IMR-90 (cell line): Measurements from ENCODE around the gene CYP11A1. TPM values are rescaled to one million over a fixed set of nuclear protein-coding genes. Genes with fewer than 3 reads are reported as not detected.

ENCODE experiments used
- ATAC-seq: fragments of 200-7000 bp; cut with Tn5 transposase; 2 replicates; pipeline ENCODE4 v1.9.1; 2020; ENCODE audit warnings: low read depth, mild to moderate bottlenecking, moderate library complexity
- BruUV-seq: library from RNA; stranded (reverse); fragments of 400-500 nt; replicated peaks from 2 replicates; lab custom pipeline; 2021; lab: Mats Ljungman, UMichigan
- CTCF ChIA-PET: fragments of 300-600 bp; formaldehyde crosslinking; extraction: SDS; loops from one replicate; lab custom pipeline; 2021; ENCODE audit warnings: antibody characterized with exemption; lab: Yijun Ruan, JAX
- POLR2A ChIA-PET: fragments of 300-600 bp; sonication (Branson Sonifier 250); formaldehyde crosslinking; loops from one replicate; lab custom pipeline; 2022; ENCODE audit warnings: antibody characterized with exemption; ENCODE audit not compliant: unreplicated experiment; lab: Charles Lee
- DNase-seq: peaks from one replicate; pipeline ENCODE4 v3.0.0; 2013
- H2AFZ ChIP-seq: replicated peaks from 2 replicates; pipeline ENCODE3; 2013; ENCODE audit warnings: low read length, mild to moderate bottlenecking; ENCODE audit not compliant: poor library complexity
- H2AK5ac ChIP-seq: 2 replicates; pipeline ENCODE4 v1.6.1; 2013; ENCODE audit warnings: low read depth, low read length, inconsistent platforms
- H2AK9ac ChIP-seq: replicated peaks from 2 replicates; pipeline ENCODE3; 2013; ENCODE audit warnings: mild to moderate bottlenecking, low read depth, low read length, moderate library complexity; ENCODE audit not compliant: poor library complexity
- H2BK120ac ChIP-seq: 2 replicates; pipeline ENCODE4 v1.6.1; 2013; ENCODE audit warnings: low read depth, low read length, inconsistent platforms
- H2BK15ac ChIP-seq: 3 replicates; pipeline ENCODE4 v1.6.1; 2013; ENCODE audit warnings: low read depth, low read length, inconsistent platforms
- H2BK20ac ChIP-seq: 2 replicates; pipeline ENCODE4 v1.6.1; 2013; ENCODE audit warnings: low read depth, mild to moderate bottlenecking, inconsistent platforms, low read length, moderate library complexity
- H2BK5ac ChIP-seq: 2 replicates; pipeline ENCODE4 v1.6.1; 2013; ENCODE audit warnings: mild to moderate bottlenecking, low read depth, low read length, inconsistent platforms; ENCODE audit not compliant: poor library complexity, severe bottlenecking
- H3K14ac ChIP-seq: replicated peaks from 2 replicates; pipeline ENCODE4 v1.6.1; 2013; ENCODE audit warnings: low read depth, low read length, inconsistent platforms
- H3K18ac ChIP-seq: 2 replicates; pipeline ENCODE4 v1.6.1; 2013; ENCODE audit warnings: low read depth, low read length, control low read depth
- H3K23ac ChIP-seq: 2 replicates; pipeline ENCODE4 v1.6.1; 2013; ENCODE audit warnings: low read depth, low read length, inconsistent platforms
- H3K27ac ChIP-seq: 2 replicates; pipeline ENCODE4 v1.5.1; 2013; ENCODE audit warnings: mild to moderate bottlenecking, control low read depth, low read length; ENCODE audit not compliant: insufficient read depth
- H3K27me3 ChIP-seq: 2 replicates; pipeline ENCODE4 v1.6.1; 2013; ENCODE audit warnings: low read length; ENCODE audit not compliant: control insufficient read depth, insufficient read depth
- H3K36me3 ChIP-seq: 2 replicates; pipeline ENCODE4 v1.6.1; 2013; ENCODE audit warnings: low read length, mixed read lengths; ENCODE audit not compliant: control insufficient read depth, insufficient read depth
- H3K4ac ChIP-seq: 2 replicates; pipeline ENCODE4 v1.6.1; 2013; ENCODE audit warnings: low read depth, low read length, inconsistent platforms
- H3K4me1 ChIP-seq: 2 replicates; pipeline ENCODE4 v1.6.1; 2013; ENCODE audit warnings: low read length, mixed read lengths; ENCODE audit not compliant: control insufficient read depth, insufficient read depth
- H3K4me2 ChIP-seq: 2 replicates; pipeline ENCODE4 v1.6.1; 2013; ENCODE audit warnings: low read depth, mild to moderate bottlenecking, control low read depth, low read length, moderate library complexity
- H3K4me3 ChIP-seq: 2 replicates; pipeline ENCODE4 v1.5.1; 2013; ENCODE audit warnings: low read depth, mild to moderate bottlenecking, control low read depth, low read length, moderate library complexity; ENCODE audit not compliant: insufficient read depth
- H3K56ac ChIP-seq: 2 replicates; pipeline ENCODE4 v1.6.1; 2013; ENCODE audit warnings: low read length, inconsistent platforms; ENCODE audit not compliant: insufficient read depth; ENCODE audit errors: extremely low read depth
- H3K79me1 ChIP-seq, 2 experiments: 2 replicates each; pipeline ENCODE4 v1.6.1; 2013; ENCODE audit warnings: low read length in 2 of 2, inconsistent platforms in 1 of 2, low read depth in 1 of 2
- H3K9ac ChIP-seq: 2 replicates; pipeline ENCODE4 v1.6.1; 2013; ENCODE audit warnings: low read depth, low read length, control low read depth
- H3K9me1 ChIP-seq: 2 replicates; pipeline ENCODE4 v1.6.1; 2013; ENCODE audit warnings: low read length, inconsistent platforms; ENCODE audit not compliant: insufficient read depth
- H3K9me3 ChIP-seq: 2 replicates; pipeline ENCODE4 v1.6.1; 2013; ENCODE audit warnings: low read length; ENCODE audit not compliant: control insufficient read depth, insufficient read depth
- H4K20me1 ChIP-seq: 2 replicates; pipeline ENCODE4 v1.6.1; 2013; ENCODE audit warnings: low read length, inconsistent platforms; ENCODE audit not compliant: insufficient read depth
- H4K5ac ChIP-seq: 2 replicates; pipeline ENCODE4 v1.6.1; 2013; ENCODE audit warnings: mild to moderate bottlenecking, low read depth, low read length, control low read depth
- H4K8ac ChIP-seq, 2 experiments: 2 replicates each; pipeline ENCODE4 v1.6.1; 2013; ENCODE audit warnings: low read depth in 2 of 2, low read length in 2 of 2, control low read depth in 1 of 2, inconsistent platforms in 1 of 2
- H4K91ac ChIP-seq: 2 replicates; pipeline ENCODE4 v1.6.1; 2013; ENCODE audit warnings: low read depth, low read length, inconsistent platforms; ENCODE audit not compliant: insufficient read depth
- BHLHE40 ChIP-seq: fragments of 150-350 bp; IDR thresholded peaks from 2 replicates; pipeline ENCODE4 v1.6.1; 2016; ENCODE audit warnings: mild to moderate bottlenecking, low read depth, low read length
- CEBPB ChIP-seq: IDR thresholded peaks from 2 replicates; pipeline ENCODE4 v1.6.1; 2012; ENCODE audit warnings: low read depth, low read length, improper control_type of control experiment
- CHD1 ChIP-seq: IDR thresholded peaks from 2 replicates; pipeline ENCODE4 v1.6.1; 2012; ENCODE audit warnings: low read depth, low read length, improper control_type of control experiment
- FOS ChIP-seq: fragments of 150-350 bp; IDR thresholded peaks from 2 replicates; pipeline ENCODE4 v1.6.1; 2016; ENCODE audit warnings: low read depth, low read length
- MAFK ChIP-seq: IDR thresholded peaks from 2 replicates; pipeline ENCODE4 v1.6.1; 2012; ENCODE audit warnings: low read depth, low read length, improper control_type of control experiment
- MAZ ChIP-seq: IDR thresholded peaks from 2 replicates; pipeline ENCODE4 v1.6.1; 2012; ENCODE audit warnings: low read depth, mild to moderate bottlenecking, low read length, improper control_type of control experiment, moderate library complexity, borderline replicate concordance
- MXI1 ChIP-seq: IDR thresholded peaks from 2 replicates; pipeline ENCODE4 v1.6.1; 2012; ENCODE audit warnings: low read depth, mild to moderate bottlenecking, low read length, moderate library complexity, borderline replicate concordance
- RAD21 ChIP-seq: IDR thresholded peaks from 2 replicates; pipeline ENCODE4 v1.6.1; 2012; ENCODE audit warnings: low read length, improper control_type of control experiment
- USF2 ChIP-seq: fragments of 150-350 bp; IDR thresholded peaks from 2 replicates; pipeline ENCODE4 v1.6.1; 2017; ENCODE audit warnings: mild to moderate bottlenecking, antibody characterized with exemption, low read length, low read depth
- WGBS, 2 experiments: methylation state at CpG; one replicate each; pipeline versions ENCODE4 v1.1.5 to v1.1.7; 2013; ENCODE audit warnings: missing lambda C conversion rate in 2 of 2; ENCODE audit not compliant: insufficient read length in 1 of 2; ENCODE audit errors: extremely low coverage in 2 of 2; 5-methylcytosine and 5-hydroxymethylcytosine counted together
- dilution Hi-C: fragments of 300-500 bp; cut with HindIII; formaldehyde crosslinking; loops from one replicate; pipeline ENCODE4 v1.14.3; 2018; ENCODE audit warnings: low sequenced_read_pairs; ENCODE audit not compliant: unreplicated experiment
- in situ Hi-C: fragments of 300-500 bp; cut with MboI; formaldehyde crosslinking; loops from 3 replicates; pipeline ENCODE4 v1.14.3; 2019; ENCODE audit warnings: low sequenced_read_pairs, inconsistent platforms, mixed read lengths
- intact Hi-C: fragments of 100-400 bp; cut with micrococcal nuclease; formaldehyde crosslinking; loops from 2 replicates; pipeline ENCODE4 v1.10.0; 2022
- polyA plus RNA-seq, 3 experiments: library from polyadenylated mRNA; depleted of rRNA; stranded (reverse); fragments of >200 nt; gene quantifications; 2 replicates each; pipeline ENCODE4 v1.2.3, GENCODE V29; 2012; ENCODE audit warnings: low replicate concordance in 1 of 3
- total RNA-seq: library from RNA; depleted of rRNA; stranded (reverse); fragments of >200 nt; gene quantifications from 2 replicates; pipeline ENCODE4 v1.2.3, GENCODE V29; 2012

Gene CYP11A1
- total and polyA plus RNA-seq, 2 of the 4 experiments (the other 2 are of a cell fraction) = 0.18 to 0.50 TPM

DNA sequence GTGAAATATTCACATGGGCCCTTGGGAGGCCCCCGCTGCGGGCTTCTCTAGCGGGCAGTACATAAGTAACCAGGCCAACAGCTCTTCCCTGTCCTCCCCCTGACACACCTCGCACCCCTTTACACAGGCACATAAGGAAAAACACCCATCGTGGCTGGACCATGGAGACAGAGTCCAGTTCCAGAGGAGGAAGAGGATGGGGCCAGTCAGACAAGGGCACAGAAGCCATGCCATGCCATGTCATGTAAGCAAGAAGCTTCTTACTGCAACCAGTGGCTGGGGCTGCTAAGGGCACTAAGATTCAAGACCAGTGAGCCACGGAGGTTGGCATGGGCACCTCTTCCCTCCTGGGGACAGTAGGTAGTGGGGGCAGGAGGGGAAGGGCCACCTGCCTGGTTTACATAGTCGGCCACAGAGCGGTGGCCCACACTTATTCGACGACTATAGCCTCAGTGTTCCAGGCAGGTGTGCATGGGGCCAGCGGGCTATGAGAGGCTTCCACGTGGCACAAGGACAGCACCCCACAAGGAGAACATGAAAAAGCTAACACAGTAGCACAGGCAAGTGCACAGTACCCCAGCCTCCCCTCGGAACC lies 5.7 kb upstream of the CYP11A1 start (continued):
- no peak for TF ChIP-seq USF2

DNA sequence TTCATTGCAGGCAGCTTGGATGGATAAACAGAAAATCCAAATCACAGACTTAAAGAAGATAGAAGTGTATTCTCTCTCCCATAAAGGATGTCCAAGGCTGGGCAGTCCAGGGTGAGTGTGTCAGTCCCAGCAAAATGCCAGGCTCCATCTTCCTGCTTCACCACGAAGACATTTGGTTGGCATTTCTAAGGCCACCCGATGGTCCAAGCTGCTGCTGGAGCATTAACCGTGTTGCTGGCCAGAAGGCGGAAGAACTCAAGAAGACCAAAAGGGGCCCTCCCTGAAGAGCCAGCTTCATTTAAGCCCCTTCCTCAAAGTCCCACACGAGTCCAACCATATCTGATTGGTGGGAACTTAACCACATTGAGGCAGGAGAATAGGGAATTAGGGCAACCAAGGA lies 3.0 kb upstream of the CYP11A1 start:
- no TSS peak for BruUV-seq
- H3K4me3 ChIP-seq = no peak overlapping the region
- POLR2A ChIA-PET = no interaction called here
- no peak for TF ChIP-seq BHLHE40
- TF ChIP-seq MXI1 = no peak
- no peak for TF ChIP-seq MAZ
- TF ChIP-seq RAD21 = no peak
- TF ChIP-seq CHD1 = no peak
- no peak for TF ChIP-seq MAFK
- no peak for TF ChIP-seq FOS
- no peak for TF ChIP-seq CEBPB
- H3K36me3 ChIP-seq = no peaks in the 10 kb centered on the region
- H3K27ac ChIP-seq = no peak overlapping the region
- ATAC-seq (no peak), DNase-seq (no peak)
- H3K14ac ChIP-seq = no peak overlapping the region
- H4K5ac ChIP-seq = no peak overlapping the region
- in situ Hi-C loops (loop anchor here (5.0 to 10.0 kb wide), 2 partner anchors 252 to 404 kb away; no protein-coding TSS in a partner anchor), dilution Hi-C loops (no loop called here), intact Hi-C loops (loop anchor here (10.0 kb wide), 1 partner anchor 584 kb away; the partner anchor contains the start of gene RPP25)
- H2AK9ac ChIP-seq = no peak overlapping the region
- no peak overlapping the region for H2AFZ ChIP-seq
- no peak overlapping the region for H3K56ac ChIP-seq
- CTCF ChIA-PET = no interaction called here
- H2AK5ac ChIP-seq = no peak overlapping the region
- no peaks in the 10 kb centered on the region for H3K9me1 ChIP-seq
- no peaks in the 10 kb centered on the region; the same call in 1 of the 2 replicates for H4K20me1 ChIP-seq
- no peak overlapping the region for H4K8ac ChIP-seq
- no peak overlapping the region for H3K4me2 ChIP-seq
- H3K27me3 ChIP-seq = peaks cover 45% of the 10 kb centered on the region
- no peak overlapping the region for H2BK120ac ChIP-seq
- H3K9ac ChIP-seq = no peak overlapping the region
- 80% methylated on average over 1 of the region's 5 CpGs; no CpG with 5 or more reads in 1 of the 2 experiments for WGBS, 2 experiments
- no peak overlapping the region for H2BK20ac ChIP-seq
- H3K79me1 ChIP-seq = no peaks in the 10 kb centered on the region
- no peak overlapping the region for H3K4ac ChIP-seq
- H2BK15ac ChIP-seq = no peak overlapping the region
- no peak overlapping the region for H3K23ac ChIP-seq
- peaks cover 4% of the 10 kb centered on the region; the same call in 1 of the 2 replicates for H3K4me1 ChIP-seq
- H4K91ac ChIP-seq = no peak overlapping the region
- no peak overlapping the region for H3K18ac ChIP-seq
- no peak overlapping the region for H2BK5ac ChIP-seq
- H3K9me3 ChIP-seq = no peaks in the 10 kb centered on the region
